Spleen (tissue), 11 donors: ENCODE results near the gene RALB. TPM values are rescaled to one million over a fixed set of nuclear protein-coding genes. Genes with fewer than 3 reads are reported as not detected.

Source experiments
- DNase-seq: peaks from one replicate; pipeline ENCODE4 v3.0.0-alpha.2; 2020
- H3K27ac ChIP-seq, 8 donors: fragments of 200-600 bp; sonication (generic) in 7 of 8; 1 replicate in 4 of 8; 2 replicates in 4 of 8; pipeline versions ENCODE4 v1.5.0 to v1.8.0; 2016 to 2021; ENCODE audit warnings: inconsistent platforms in 4 of 8, mild to moderate bottlenecking in 4 of 8, moderate library complexity in 1 of 8
- H3K27me3 ChIP-seq, 7 donors: fragments of 200-600 bp; sonication (generic) in 6 of 7; replicated peaks in 1 of 7; 1 replicate in 4 of 7; 2 replicates in 3 of 7; pipeline versions ENCODE4 v1.5.0 to v1.8.0; 2016 to 2021; ENCODE audit warnings: inconsistent platforms in 3 of 7, mild to moderate bottlenecking in 1 of 7
- H3K36me3 ChIP-seq, 6 donors: fragments of 200-600 bp; sonication (generic) in 5 of 6; 1 replicate in 4 of 6; 2 replicates in 2 of 6; pipeline versions ENCODE4 v1.5.0 to v1.8.0; 2016 to 2021; ENCODE audit warnings: inconsistent platforms in 2 of 6
- H3K4me1 ChIP-seq, 6 donors: fragments of 200-600 bp; sonication (generic) in 5 of 6; 1 replicate in 3 of 6; 2 replicates in 3 of 6; pipeline versions ENCODE4 v1.5.0 to v1.8.0; 2016 to 2021; ENCODE audit warnings: inconsistent platforms in 3 of 6
- H3K4me3 ChIP-seq, 8 donors: fragments of 200-600 bp; sonication (generic) in 7 of 8; 1 replicate in 4 of 8; 2 replicates in 4 of 8; pipeline versions ENCODE4 v1.5.0 to v1.8.0; 2016 to 2021; ENCODE audit warnings: inconsistent platforms in 4 of 8, mild to moderate bottlenecking in 4 of 8, moderate library complexity in 2 of 8
- H3K9me3 ChIP-seq, 8 donors: fragments of 200-600 bp; sonication (generic) in 7 of 8; 1 replicate in 4 of 8; 2 replicates in 4 of 8; pipeline versions ENCODE4 v1.5.0 to v1.8.0; 2016 to 2021; ENCODE audit warnings: inconsistent platforms in 4 of 8
- CTCF ChIP-seq, 11 experiments: fragments of 200-600 bp in 7 of 11; fragments of 450-650 bp in 4 of 11; sonication (generic) in 4 of 11; IDR thresholded peaks in 8 of 11; conservative IDR thresholded peaks in 3 of 11; 1 replicate in 7 of 11; 2 replicates in 4 of 11; pipeline versions ENCODE4 v1.4.0 to v1.8.0; 2016 to 2021; ENCODE audit warnings: antibody characterized with exemption in 11 of 11, inconsistent platforms in 4 of 11, mild to moderate bottlenecking in 1 of 11
- POLR2A ChIP-seq, 3 donors: fragments of 450-650 bp; IDR thresholded peaks; one replicate each; pipeline ENCODE4 v1.5.1; 2017; ENCODE audit warnings: antibody characterized with exemption in 3 of 3, mild to moderate bottlenecking in 1 of 3
- POLR2AphosphoS5 ChIP-seq, 3 donors: sonication (generic); formaldehyde crosslinking; IDR thresholded peaks; one replicate each; pipeline ENCODE4 v1.5.1; 2017; ENCODE audit warnings: antibody characterized with exemption in 3 of 3
- WGBS, 5 donors: extraction: QIAGEN DNeasy Blood & Tissue Kit in 3 of 5; methylation state at CpG; one replicate each; pipeline versions ENCODE4 v1.1.5 to v1.1.7; 2013 to 2018; 5-methylcytosine and 5-hydroxymethylcytosine counted together
- intact Hi-C: fragments of 100-400 bp; cut with DNase I; formaldehyde crosslinking; loops from one replicate; pipeline ENCODE4 v1.15.0; 2023; ENCODE audit warnings: low total_unique reads
- polyA plus RNA-seq, 3 donors: library from polyadenylated mRNA; stranded (reverse); fragments of 200-250 nt; gene quantifications; one replicate each; pipeline ENCODE4 v1.2.1, GENCODE V29; 2013
- total RNA-seq, 7 donors: library from RNA; depleted of rRNA in 3 of 7; stranded (reverse); fragments of >200 nt in 3 of 7; fragmentation: NEBNext Ultra II Directional in 4 of 7; extraction: Animal tissue kit (Norgen Biotek cat#: 25700) in 4 of 7; gene quantifications; one replicate each; pipeline versions ENCODE4 v1.1.0 to v1.2.1, GENCODE V29; 2016 to 2021
- donor health status: healthy with polysubstance abuse.
- donor health status: DM: no; HTN: no; CAD: no; lungs with moderate emphysema.
- donor health status: DM: no; HTN: no; CAD: no.
- donor health status: Bipolar disorder and iron deficiency.
- donor health status: healthy.
- donor health status: DM: no; HTN: no; CAD: no.
- donor health status: DM: yes; HTN: yes; CAD: no.

RALB gene
- total and polyA plus RNA-seq, 10 donors: 26.6 to 126 (median 79.5) TPM

GRCh38 chr2:120293096-120294007, 40.7 kb downstream of the RALB start:
- H3K4me3 ChIP-seq: no peak overlapping the region
- no peaks in the 10 kb centered on the region for H3K9me3 ChIP-seq
- H3K4me1 ChIP-seq: peaks cover 0 to 41% (median 4%) of the 10 kb centered on the region in 6 donors
- no peak for DNase-seq
- H3K27ac ChIP-seq: peak overlapping the region in 5 of 8 donors; percentile 10 to 46 (median 21)
- H3K36me3 ChIP-seq: peaks cover 0 to 97% (median 60%) of the 10 kb centered on the region in 6 donors
- no peak for TF ChIP-seq CTCF (IDR thresholded peaks at IDR 0.05 in 8 of 11, conservative IDR thresholded peaks at IDR 0.05 in 3 of 11)
- no peak for TF ChIP-seq POLR2AphosphoS5 (IDR thresholded peaks at IDR 0.05)
- TF ChIP-seq POLR2A (IDR thresholded peaks at IDR 0.05): no peak
- intact Hi-C loops: no loop called here
- 61 to 85% (median 76%) methylated on average over 5 of the region's 5 CpGs for WGBS, 5 donors
- no peaks in the 10 kb centered on the region for H3K27me3 ChIP-seq

GRCh38 chr2:120294008-120294340, 41.3 kb downstream of the RALB start:
- Histone ChIP-seq H3K4me1 (peaks cover 0 to 36% (median 4%) of the 10 kb centered on the region in 6 donors), H3K36me3 (peaks cover 0 to 100% (median 63%) of the 10 kb centered on the region in 6 donors), H3K9me3 (no peaks in the 10 kb centered on the region), H3K4me3 (no peak overlapping the region), H3K27ac (peak overlapping the region in 4 of 8 donors; percentile 10 to 46 (median 22)), H3K27me3 (no peaks in the 10 kb centered on the region)
- DNase-seq: no peak
- 55 to 83% (median 76%) methylated on average over 3 of the region's 3 CpGs for WGBS, 5 donors
- intact Hi-C loops: no loop called here
- TF ChIP-seq POLR2AphosphoS5 (IDR thresholded peaks at IDR 0.05) (no peak), POLR2A (IDR thresholded peaks at IDR 0.05) (no peak), CTCF (IDR thresholded peaks at IDR 0.05 in 8 of 11, conservative IDR thresholded peaks at IDR 0.05 in 3 of 11) (no peak)

- Histone ChIP-seq H3K27ac (no peak overlapping the region), H3K9me3 (no peaks in the 10 kb centered on the region), H3K27me3 (no peaks in the 10 kb centered on the region), H3K36me3 (peaks cover 0 to 100% (median 50%) of the 10 kb centered on the region in 6 donors), H3K4me1 (peaks cover 0 to 6% (median 0%) of the 10 kb centered on the region in 6 donors), H3K4me3 (no peak overlapping the region)
- TF ChIP-seq POLR2AphosphoS5 (IDR thresholded peaks at IDR 0.05) (no peak), CTCF (IDR thresholded peaks at IDR 0.05 in 8 of 11, conservative IDR thresholded peaks at IDR 0.05 in 3 of 11) (no peak), POLR2A (IDR thresholded peaks at IDR 0.05) (no peak)
- intact Hi-C loops: no loop called here
- WGBS, 5 donors: 85 to 94% (median 89%) methylated on average over 7 of the region's 7 CpGs
- DNase-seq: no peak
Measured at GRCh38 chr2:120298173-120298835, 45.7 kb downstream of the RALB start.

- H3K36me3 ChIP-seq: peaks cover 0 to 100% (median 43%) of the 10 kb centered on the region in 6 donors
- no peak for DNase-seq
- no peaks in the 10 kb centered on the region for H3K27me3 ChIP-seq
- intact Hi-C loops: no loop called here
- H3K27ac ChIP-seq: no peak overlapping the region
- no peaks in the 10 kb centered on the region for H3K4me1 ChIP-seq
- no peak overlapping the region for H3K4me3 ChIP-seq
- WGBS, 5 donors: 93 to 98% (median 96%) methylated on average over 9 of the region's 9 CpGs
- H3K9me3 ChIP-seq: no peaks in the 10 kb centered on the region
- TF ChIP-seq POLR2A (IDR thresholded peaks at IDR 0.05): no peak
- TF ChIP-seq POLR2AphosphoS5 (IDR thresholded peaks at IDR 0.05): no peak
- TF ChIP-seq CTCF (IDR thresholded peaks at IDR 0.05 in 8 of 11, conservative IDR thresholded peaks at IDR 0.05 in 3 of 11): no peak
Measured at GRCh38 chr2:120299004-120299403, 46.4 kb downstream of the RALB start.
